AG08396 (cell line): ENCODE results near the gene ANKRD44.

Experiments used
- DNase-seq: peaks from one replicate; pipeline ENCODE4 v3.0.0; 2012; ENCODE audit warnings: low spot score, mixed read lengths

Gene ANKRD44

DNA sequence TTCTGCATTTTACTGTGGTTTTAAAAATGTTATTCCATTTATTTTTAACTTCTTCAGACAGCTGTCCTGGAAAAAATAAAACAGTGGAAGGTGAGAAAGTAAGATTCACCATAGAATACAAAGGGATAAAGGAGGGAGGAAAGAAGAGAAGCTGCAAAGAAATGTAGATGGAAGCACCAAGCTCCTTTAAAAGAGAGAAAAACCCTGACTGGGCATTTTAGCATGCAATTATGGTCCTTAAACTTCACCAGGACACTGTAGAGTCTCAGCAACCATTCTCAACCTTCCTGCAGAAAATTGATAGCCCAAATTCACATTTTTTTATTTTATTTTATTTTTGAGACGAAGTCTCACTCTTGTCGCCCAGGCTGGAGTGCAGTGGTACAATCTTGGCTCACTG is 11.6 kb upstream of the ANKRD44 start:
- DNase-seq: no peak

DNA sequence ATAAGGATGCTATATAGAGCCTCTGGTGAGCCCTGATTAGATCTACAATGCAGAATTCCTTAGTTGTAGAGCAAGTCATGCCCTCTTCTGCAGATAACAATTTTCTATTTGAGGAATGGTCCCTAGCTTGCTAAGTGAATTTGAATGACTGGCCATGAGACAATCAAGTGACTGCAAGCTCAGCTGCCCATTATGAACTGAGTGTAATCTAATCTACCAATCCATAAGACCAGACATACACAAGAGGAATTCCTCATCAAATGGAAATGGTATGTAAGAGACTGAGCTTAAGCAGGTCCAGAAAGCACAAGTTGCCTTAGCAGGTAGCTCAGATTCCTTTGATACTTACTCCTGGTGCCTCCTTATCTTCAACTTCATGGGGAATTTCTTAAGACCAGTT is 4.8 kb upstream of the ANKRD44 start:
- no peak for DNase-seq

DNA sequence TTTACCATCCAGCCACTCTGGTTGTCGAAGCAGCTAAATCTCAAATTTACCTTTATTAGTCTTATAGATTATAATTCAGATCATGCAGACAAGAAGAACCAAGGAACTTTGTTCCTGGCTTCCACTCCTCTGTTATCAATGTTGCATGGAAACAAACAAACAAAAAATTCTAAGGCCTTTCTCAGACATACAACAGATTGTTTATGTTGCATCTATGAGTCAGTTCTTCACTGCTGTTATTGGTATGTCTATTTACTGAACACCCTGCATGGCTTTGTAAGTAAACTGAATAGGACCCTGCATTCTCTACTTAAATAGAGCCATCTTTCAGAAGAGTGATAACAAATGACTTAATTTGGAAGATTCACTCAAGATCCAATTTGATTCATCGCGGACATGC is 1.6 kb upstream of the ANKRD44 start:
- no peak for DNase-seq

DNA sequence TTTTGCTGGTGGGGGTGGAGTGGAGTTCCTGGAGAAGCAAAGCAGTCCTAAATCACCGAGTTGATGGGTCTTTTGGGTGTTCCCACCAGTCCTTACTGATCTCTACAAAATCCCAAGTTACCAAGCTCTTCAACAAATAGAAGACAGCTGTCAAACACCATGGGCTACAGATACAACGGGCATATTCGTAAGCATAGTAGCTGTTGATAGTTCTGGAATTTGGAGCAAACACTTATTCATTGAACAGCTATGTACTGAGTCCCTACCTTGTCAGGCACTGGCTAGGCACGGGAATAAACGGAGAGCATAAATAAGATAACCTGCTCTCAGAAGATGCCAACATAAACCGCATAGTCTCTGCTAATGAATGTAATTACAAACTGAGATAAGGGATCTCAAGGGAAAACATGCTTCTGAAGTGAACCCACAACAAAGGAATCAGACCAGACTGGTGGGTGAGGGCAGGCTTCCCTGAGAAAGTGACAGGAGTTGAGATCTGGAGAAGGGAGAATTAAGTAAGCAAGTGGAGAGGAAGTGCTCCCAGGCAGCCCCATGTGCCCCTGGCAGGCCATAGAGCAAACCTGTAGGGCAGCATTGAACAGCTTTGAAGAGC is 947 bp upstream of the ANKRD44 start:
- DNase-seq: no peak

DNA sequence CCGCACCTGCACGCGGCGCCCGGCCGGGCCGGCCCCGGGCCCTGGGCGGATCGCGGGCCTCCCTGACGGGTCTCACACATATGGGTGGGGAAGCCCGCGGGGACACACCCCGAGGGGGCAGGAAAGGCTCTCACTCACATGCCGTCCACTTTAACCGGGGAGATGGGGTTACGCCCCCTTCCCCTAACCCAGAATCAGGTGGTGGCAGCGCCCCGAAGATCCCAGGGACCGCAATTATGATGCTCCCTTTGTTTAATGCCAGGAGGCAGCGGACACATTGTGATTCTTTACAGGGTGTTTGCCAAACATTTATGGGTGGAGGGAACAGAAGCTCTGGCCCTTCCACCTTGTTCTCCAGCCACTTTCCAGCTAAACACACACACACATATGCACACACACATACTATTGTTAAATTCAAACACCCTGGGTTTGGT is 424 bp upstream of the ANKRD44 start:
- no peak for DNase-seq

DNA sequence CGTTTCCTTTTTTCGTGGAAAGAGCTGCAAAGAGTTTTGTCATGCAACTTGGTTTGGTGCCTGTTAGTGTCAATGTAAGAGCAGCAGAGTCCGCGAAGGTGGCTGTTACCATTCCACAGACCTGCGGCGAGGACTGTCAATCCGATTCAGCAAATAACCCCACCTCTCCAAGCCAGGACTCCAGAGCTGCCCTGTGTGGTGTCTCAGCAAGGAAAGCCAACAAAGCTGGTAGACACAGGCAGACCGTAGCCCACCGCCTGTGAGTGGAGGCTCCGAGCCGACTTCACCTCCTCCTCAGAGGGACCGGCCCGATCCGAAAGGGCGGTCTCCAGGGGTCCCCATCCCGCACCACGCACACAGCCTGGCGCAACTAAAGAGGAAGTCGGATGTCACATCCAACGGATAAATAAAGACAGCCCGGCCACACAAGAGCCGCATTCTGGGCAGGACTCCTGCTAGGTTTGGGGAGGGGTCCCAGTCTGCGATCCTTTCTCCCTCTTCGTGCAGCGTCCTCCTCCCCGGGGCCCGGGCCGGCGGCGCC is 819 bp downstream of the ANKRD44 start:
- DNase-seq: no peak

DNA sequence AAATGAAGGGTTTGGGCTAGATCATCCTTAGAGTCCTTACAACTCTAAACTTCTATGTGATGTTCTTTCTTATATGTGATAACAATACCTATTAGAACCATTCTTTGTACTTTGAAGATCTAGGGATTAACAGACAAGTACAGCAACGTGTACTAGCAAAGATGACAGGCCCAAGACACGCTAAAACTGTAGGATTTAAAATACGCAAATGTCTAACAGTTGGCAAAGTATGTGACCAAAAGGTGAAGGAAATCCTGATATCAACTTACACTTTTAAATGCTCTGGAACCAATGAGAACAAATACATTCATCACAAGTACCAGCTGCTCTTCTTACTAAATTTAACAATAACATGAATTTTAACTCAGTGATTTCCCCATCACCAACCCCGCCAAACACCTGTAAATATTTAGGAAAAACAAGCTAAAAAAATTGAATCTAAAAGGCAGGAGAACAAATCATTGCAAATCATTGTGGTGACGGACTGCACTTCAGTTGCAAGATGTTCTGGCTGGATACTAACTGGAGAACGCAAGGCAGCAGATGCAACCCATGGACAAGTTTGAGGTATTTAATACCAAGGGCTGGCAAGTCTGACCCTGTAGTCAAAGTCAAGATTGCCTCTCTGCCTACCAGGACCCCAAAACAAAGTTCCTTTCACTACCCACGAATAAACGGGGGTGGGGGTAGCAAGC is 1.4 kb downstream of the ANKRD44 start:
- DNase-seq: no peak

DNA sequence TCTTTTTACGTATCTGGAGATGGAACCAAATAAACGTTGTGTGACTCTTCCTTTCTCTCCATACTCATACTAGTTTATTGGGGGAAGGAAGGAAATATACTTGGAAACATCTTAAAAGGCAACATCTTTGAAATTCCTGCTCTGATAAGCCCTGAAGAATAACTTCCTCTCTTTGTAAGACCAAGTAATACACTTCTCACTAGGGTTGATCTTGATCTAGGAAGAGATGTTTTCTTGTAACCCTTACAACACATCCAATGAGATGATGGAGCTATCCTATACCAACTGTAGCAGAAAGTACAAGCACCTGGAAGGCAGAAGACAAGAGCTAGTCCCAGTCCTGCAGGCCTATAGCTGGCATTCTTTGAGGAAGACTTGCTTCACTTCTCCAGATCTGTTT is 2.0 kb downstream of the ANKRD44 start:
- no peak for DNase-seq

DNA sequence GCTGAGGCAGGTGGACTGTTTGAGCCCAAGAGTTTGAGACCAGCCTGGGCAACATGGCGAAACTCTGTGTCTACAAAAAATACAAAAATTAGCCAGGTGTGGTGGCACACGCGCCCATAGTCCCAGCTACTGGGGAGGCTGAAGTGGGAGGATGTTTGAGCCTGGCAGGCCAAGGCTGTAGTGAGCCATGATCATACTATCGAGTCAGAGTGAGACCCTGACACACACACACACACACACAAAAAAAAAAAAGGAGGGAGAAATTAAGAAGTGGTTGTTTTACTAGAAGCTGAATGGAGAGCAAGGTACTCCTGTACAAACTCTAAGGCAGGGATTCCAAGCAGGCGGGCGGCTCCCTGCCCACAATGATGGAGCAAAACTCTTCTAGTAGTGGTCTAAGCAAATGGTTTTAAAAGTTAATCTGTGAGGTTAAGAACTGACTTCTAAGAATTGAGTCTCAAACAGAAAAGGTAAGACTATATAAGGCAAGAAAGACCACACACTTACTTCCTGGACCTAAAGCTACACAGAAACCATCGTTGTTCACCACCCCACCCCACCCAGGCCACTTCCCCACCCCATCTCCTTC is 2.6 kb downstream of the ANKRD44 start:
- no peak for DNase-seq

DNA sequence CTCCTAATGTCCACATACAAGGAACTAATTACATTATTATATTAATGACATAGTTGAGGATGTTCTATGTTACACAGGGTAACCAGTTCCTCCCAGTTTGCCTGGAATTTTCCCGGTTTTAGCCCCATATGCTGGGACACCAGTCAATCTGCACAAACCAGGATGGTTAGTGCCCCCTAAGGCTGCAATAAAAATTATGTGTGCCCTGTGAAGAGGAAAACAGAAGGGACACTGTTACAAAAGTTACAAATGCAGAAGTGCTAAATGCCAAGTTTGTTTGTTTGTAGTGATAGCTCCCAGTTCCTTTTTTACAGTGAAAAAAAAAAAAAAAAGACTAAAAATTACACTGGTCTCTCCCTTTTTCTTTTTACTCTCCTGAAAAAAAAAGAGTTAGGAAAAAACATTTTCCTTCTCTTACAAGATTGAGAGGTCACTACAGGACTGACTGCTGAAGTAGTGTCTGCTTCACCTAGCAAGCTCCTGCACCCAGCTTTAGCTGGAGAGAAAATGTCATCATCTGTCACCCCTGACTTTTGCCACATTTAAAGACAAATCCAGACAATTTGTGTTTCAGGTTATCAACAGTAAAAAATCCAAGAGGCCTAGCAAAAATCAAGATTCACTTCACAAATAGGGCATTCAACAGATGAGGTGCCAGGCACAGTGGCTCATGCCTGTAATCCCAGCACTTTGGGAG is 3.2 kb downstream of the ANKRD44 start:
- DNase-seq: no peak

DNA sequence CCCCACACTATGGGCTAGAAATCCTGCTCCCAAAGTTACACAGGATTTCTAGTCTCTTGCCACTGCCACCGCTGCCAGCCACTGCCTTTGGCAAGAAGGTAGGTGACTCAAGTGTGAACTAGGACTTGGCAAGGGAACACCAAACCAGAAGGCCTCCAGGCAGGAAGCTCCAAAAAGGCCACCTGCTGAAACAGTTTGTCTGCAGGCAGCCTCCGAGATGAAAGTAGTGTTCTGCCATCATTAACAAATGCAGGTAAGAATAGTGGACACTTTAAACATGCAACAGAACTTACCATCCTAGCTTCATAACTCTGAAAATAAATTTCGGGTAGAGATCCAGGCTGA is 3.9 kb downstream of the ANKRD44 start:
- no peak for DNase-seq

DNA sequence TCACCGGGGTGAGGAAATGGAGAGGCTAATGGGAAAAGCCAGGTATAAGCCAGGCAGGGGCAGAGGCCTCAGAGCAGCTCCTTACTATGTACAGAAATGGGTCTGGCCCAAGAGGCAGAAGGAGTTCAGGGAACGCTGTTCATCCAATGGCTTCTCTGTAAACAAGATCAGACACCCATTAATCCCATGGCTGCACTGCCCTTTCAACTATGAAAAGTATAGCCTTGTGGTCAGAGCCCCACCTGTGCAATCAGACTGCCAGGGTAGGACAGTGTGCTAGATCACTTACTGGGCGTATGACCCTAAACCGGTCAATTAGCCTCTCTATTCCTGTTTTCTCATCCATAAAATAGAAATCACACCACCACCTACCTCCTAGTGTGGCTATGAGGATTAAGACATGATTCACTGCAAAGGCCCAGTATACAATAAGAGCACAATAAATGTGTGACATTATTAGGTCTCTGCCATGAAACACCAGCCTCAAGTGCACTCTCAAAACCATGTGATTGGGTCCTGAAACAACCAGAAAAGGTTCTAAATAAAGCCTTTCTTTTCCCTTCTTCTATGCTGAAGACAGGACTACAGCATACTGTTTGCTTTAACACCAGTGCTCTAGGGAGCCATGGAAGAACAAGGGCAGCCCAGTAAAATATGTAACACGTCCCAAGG is 4.4 kb downstream of the ANKRD44 start:
- DNase-seq: no peak

DNA sequence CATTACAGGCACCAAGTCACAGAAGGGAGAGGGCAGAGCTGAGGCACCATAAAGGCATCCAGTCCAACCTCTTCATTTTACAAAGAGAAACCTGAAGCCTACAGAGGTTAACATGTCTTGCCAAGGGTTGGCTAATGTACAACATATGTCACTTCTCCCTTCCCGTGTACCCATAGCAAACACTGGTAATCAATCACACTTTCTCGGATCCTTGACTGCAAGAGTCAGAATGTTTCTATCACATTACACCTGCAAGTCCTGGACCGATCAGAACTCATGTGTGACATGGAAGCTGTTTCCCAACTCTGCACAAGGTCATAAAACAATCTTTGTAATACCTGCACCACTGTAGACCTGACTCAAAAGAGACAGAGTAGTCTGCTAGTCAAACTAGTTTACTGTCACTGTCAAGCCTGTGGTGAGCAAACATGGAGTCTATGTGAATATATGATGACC is 6.0 kb downstream of the ANKRD44 start:
- DNase-seq: no peak

DNA sequence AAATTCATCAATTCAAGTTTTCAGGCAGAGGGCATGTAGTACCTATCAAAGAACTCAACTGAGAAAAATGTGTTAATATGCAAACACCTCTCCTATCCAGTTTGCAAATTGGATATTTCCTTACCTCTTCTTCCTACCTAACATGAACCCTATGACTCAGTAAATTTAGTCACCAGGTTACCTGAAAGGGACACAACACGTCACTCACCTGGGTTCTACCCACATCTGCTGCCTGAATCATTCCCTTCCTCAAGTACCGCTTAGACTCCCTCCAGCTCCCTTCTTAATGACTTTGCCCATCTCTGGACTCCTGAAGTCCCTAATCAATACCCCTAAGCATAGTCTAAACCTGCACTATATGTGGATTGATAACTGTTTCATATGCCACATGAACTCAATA is 10.4 kb downstream of the ANKRD44 start:
- DNase-seq: no peak

DNA sequence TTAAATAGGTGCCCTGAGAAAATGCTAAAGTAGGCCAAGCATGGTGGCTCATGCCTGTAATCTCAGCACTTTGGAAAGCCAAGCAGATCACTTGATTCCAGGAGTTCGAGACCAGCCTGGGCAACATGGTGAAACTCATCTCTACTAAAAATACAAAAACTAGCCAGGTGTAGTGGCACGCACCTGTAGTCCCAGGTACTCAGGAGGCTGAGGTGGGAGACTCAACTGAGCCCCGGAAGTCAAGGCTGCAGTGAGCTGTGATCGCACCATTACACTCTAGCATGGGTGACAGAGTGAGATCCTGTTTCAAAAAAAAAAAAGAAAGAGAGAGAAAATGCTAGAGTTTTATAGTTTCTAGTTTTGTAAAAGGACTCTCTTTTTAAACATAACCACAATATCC is 12.0 kb downstream of the ANKRD44 start:
- DNase-seq: no peak

DNA sequence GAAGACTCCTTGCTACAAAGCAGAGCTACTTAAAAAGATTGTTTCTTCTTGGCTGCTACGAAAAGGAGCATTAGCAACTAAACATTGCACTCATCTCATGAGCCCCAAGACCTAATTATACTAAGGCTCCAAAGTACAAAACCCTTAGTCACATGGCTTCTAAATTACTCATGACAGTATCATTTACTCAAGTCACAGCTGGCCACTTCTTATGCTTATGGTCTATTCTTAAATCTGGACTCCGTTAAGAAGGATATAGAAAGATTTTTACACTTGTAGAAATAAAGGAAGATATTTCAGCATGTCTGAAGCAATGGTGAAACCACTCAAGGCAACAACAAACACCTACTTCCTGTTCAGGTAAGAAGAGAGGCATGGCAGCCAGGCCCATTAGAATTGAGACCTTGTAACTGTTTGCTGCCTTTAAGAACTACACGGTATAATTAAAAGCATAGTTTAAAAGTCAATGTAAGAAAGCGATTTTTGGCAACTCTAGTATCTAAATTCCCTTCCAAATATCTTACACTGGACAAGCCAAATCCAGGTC is 12.7 kb downstream of the ANKRD44 start:
- no peak for DNase-seq

DNA sequence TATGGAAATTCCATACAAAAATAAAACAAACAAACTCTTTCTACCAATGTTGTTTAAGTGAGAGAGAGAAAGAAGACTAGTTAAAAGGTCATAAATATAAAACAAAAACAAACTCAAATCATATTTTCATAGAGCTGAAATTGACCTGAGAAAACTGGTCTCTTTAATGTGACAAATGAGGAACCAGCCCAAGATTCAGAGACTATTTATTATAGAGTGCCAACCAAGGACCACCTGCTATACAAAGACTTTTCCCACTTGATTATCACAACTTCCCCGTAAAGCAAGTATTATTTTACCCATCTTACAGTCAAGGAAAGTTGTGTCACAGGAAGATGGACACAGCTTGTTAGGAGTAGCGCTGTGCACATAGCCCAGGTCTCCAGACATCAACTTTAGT is 13.3 kb downstream of the ANKRD44 start:
- DNase-seq: no peak

DNA sequence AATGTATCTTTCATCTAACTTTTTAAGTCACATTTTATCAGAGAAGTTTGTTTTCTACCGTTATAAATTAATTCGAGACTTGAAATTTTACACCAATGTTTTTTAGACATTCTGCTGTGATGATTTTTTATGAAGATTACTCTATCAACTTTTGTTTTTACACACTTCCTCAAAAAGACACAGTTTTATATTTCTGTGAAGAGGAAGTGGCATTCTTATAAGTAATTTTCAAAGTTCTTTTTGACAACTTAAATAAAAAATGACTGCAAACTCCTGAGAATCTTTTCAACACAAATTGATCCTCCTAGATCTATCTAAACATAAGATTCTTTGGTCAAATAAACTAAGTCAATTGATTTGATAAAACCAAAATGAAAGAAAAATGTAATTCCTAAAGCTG is 13.7 kb downstream of the ANKRD44 start:
- no peak for DNase-seq

DNA sequence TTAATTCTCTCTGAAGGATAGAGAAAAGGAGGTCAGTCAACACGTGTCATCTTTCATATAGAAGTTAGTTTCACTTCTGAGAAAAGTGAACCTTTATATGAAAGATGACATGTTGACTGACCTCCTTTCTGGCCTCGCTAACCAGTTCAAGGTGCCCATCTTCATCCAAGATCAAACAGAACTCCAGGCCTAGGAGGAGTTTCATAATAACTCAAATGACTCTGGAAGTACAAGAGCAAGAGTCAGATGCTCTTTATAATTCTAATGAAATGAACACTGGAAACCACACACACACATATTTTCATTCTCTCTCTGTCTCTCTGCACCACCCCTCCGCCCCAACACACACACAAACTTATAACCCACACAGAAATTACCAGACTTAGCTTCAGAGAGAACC is 16.3 kb downstream of the ANKRD44 start:
- no peak for DNase-seq

DNA sequence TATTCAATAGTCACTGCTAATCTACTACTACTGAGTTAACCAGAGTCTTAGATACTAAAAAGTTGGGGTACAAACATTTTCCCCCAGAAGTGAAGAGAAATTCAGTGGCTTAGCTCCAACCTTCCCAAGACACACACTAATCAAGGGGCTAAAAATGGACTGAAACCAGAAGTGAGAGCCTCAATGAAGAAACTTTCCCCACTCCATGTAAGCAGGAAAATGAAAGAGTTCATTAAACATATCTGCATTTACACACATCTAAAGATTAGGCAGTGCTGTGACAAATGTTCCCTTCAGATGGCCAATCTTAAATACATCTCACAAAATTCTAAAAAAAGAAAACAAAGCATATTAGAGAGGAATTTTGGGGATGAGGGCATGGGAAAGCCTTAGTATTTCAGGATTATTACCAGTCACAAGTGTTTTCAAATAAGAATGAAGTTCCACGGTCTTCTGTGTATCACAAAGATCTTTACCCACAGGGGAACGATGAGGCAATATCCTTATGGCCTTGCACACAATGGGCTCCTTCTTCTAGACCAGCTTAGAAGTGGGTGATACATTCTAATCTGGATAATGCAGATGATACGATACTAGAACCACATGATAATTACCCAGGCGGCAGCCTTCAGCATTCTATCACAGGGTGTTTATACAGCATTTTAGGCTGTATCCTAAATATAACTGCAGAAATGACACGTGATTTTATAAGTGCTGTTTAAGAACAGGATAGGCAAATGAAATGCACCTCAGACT is 17.1 kb downstream of the ANKRD44 start:
- DNase-seq: no peak

DNA sequence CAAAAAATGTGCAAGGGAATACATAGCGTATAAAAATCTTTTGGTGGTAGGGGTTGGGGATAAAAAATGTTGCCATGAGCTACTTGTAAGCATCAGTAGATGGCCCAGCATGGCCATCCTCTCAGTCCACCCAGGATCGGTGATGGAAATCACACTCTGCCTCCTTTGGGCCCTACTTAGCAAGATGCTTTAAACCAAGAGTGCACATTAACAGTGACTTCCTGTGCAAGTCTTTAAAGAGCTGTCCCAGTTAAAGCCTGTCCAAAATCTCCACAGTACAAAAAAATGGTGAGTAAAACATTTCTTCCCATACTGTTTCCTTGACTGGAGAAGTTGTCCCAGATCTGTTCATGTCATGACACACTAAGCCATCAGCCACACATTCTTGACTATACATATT is 18.0 kb downstream of the ANKRD44 start:
- DNase-seq: no peak
